ENCODE results near the gene TUBB6. TPM values are rescaled to one million over a fixed set of nuclear protein-coding genes. Genes with fewer than 3 reads are reported as not detected.
A peak's percentile ranks its signal among the peaks of the same experiment; 100 is the strongest.

TUBB6 gene
- total RNA-seq, 1 experiment from 2014 or later, result 240 TPM

- TF ChIP-seq FOXP4 (CRISPR knock-in tag; IDR thresholded peaks at IDR 0.05) (0 out of 2 replicates have a peak, but pooled peaks have one; percentile 68), IRF2 (CRISPR knock-in tag; IDR thresholded peaks at IDR 0.05; ENCODE audit: borderline replicate concordance, low read depth) (no peak), ESRRA (CRISPR knock-in tag; IDR thresholded peaks at IDR 0.05; ENCODE audit: borderline replicate concordance) (no peak), ELF4 (CRISPR knock-in tag; IDR thresholded peaks at IDR 0.05; ENCODE audit: low read depth) (no peak), ZBTB43 (CRISPR knock-in tag; IDR thresholded peaks at IDR 0.05) (no peak), ZNF281 (CRISPR knock-in tag; IDR thresholded peaks at IDR 0.05) (no peak), E2F5 (CRISPR knock-in tag; IDR thresholded peaks at IDR 0.05) (no peak), PRDM15 (CRISPR knock-in tag; IDR thresholded peaks at IDR 0.05) (no peak), FOXK1 (CRISPR knock-in tag; IDR thresholded peaks at IDR 0.05) (no peak), ATF6 (CRISPR knock-in tag; IDR thresholded peaks at IDR 0.05) (no peak), NFE2L1 (CRISPR knock-in tag; IDR thresholded peaks at IDR 0.05) (0 out of 2 replicates have a peak, but pooled peaks have one; percentile 39), TP53 (CRISPR knock-in tag; IDR thresholded peaks at IDR 0.05) (no peak), NR1H2 (CRISPR knock-in tag; IDR thresholded peaks at IDR 0.05) (no peak), MYBL2 (CRISPR knock-in tag; IDR thresholded peaks at IDR 0.05) (no peak), USF2 (CRISPR knock-in tag; IDR thresholded peaks at IDR 0.05) (no peak), ZNF512 (CRISPR knock-in tag; IDR thresholded peaks at IDR 0.05; ENCODE audit: borderline replicate concordance) (no peak), ZNF232 (CRISPR knock-in tag; IDR thresholded peaks at IDR 0.05) (no peak), HMGA2 (CRISPR knock-in tag; IDR thresholded peaks at IDR 0.05) (no peak), TEAD4 (CRISPR knock-in tag; IDR thresholded peaks at IDR 0.05) (no peak), EMX1 (CRISPR knock-in tag; IDR thresholded peaks at IDR 0.05) (no peak), TCF7 (CRISPR knock-in tag; IDR thresholded peaks at IDR 0.05; ENCODE audit: low read depth) (no peak), ZMAT4 (CRISPR knock-in tag; IDR thresholded peaks at IDR 0.05) (no peak), ZNF219 (CRISPR knock-in tag; IDR thresholded peaks at IDR 0.05; ENCODE audit: borderline replicate concordance) (no peak), MAX (CRISPR knock-in tag; IDR thresholded peaks at IDR 0.05) (peak; percentile 96)
These were observed 29.8 kb upstream of the TUBB6 start (continued) for GRCh38 chr18:12278215-12278671.

All from WTC11 (cell line).